HepG2 (cell line): ENCODE measurements around the gene SNAI1. TPM values are rescaled to one million over a fixed set of nuclear protein-coding genes. Genes with fewer than 3 reads are reported as not detected.

ENCODE experiments used
- CAMTA2 ChIP-seq: sonication (generic); formaldehyde crosslinking; IDR thresholded peaks from 2 replicates; pipeline ENCODE4 v1.4.0; 2020; ENCODE audit warnings: mild to moderate bottlenecking, missing genetic modification reagents, borderline replicate concordance
- CREM ChIP-seq, 2 experiments: sonication (generic) in 1 of 2; formaldehyde crosslinking in 1 of 2; IDR thresholded peaks; 2 replicates each; pipeline versions ENCODE4 v1.4.0 to v1.6.1; 2016 to 2020; ENCODE audit warnings: antibody characterized with exemption in 1 of 2, mild to moderate bottlenecking in 1 of 2, missing genetic modification reagents in 1 of 2
- FOXC1 ChIP-seq: sonication (generic); formaldehyde crosslinking; IDR thresholded peaks from 2 replicates; pipeline ENCODE4 v1.8.0; 2022; ENCODE audit warnings: mild to moderate bottlenecking, missing genetic modification reagents, borderline replicate concordance
- HES4 ChIP-seq: sonication (generic); formaldehyde crosslinking; IDR thresholded peaks from 2 replicates; pipeline ENCODE4 v1.9.0; 2021; ENCODE audit warnings: mild to moderate bottlenecking, missing genetic modification reagents, borderline replicate concordance
- MYC ChIP-seq: sonication (generic); formaldehyde crosslinking; IDR thresholded peaks from 2 replicates; pipeline ENCODE4 v1.9.0; 2021; ENCODE audit warnings: missing genetic modification reagents, borderline replicate concordance
- NAIF1 ChIP-seq: sonication (generic); formaldehyde crosslinking; IDR thresholded peaks from 2 replicates; pipeline ENCODE4 v1.5.0; 2020; ENCODE audit warnings: mild to moderate bottlenecking, missing genetic modification reagents, borderline replicate concordance
- NFE2L1 ChIP-seq: sonication (generic); formaldehyde crosslinking; IDR thresholded peaks from 2 replicates; pipeline ENCODE4 v1.4.0; 2020; ENCODE audit warnings: missing genetic modification reagents, mild to moderate bottlenecking, borderline replicate concordance
- NFKB2 ChIP-seq: sonication (generic); formaldehyde crosslinking; IDR thresholded peaks from 2 replicates; pipeline ENCODE4 v1.4.0; 2020; ENCODE audit warnings: missing genetic modification reagents, borderline replicate concordance
- SMARCC2 ChIP-seq: fragments of 450-650 bp; IDR thresholded peaks from 2 replicates; pipeline ENCODE4 v1.6.1; 2017; ENCODE audit warnings: antibody characterized with exemption, mild to moderate bottlenecking
- SNRNP70 ChIP-seq: fragments of 200-400 bp; formaldehyde crosslinking; IDR thresholded peaks from 2 replicates; pipeline ENCODE4 v1.6.1; 2017; ENCODE audit warnings: mild to moderate bottlenecking, low read depth, low read length, moderate library complexity
- U2AF2 ChIP-seq: fragments of 200-400 bp; formaldehyde crosslinking; IDR thresholded peaks from 2 replicates; pipeline ENCODE4 v1.6.1; 2017; ENCODE audit warnings: low read depth, mild to moderate bottlenecking, low read length
- ZFP36L1 ChIP-seq: sonication (generic); formaldehyde crosslinking; IDR thresholded peaks from 2 replicates; pipeline ENCODE4 v1.8.0; 2022; ENCODE audit warnings: mild to moderate bottlenecking, missing genetic modification reagents, moderate library complexity
- ZNF44 ChIP-seq: sonication (generic); formaldehyde crosslinking; IDR thresholded peaks from 2 replicates; pipeline ENCODE4 v1.5.1; 2020; ENCODE audit warnings: mild to moderate bottlenecking, missing genetic modification reagents
- polyA plus RNA-seq, 8 experiments: library from polyadenylated mRNA; depleted of rRNA in 3 of 8; stranded (reverse) in 7 of 8; unstranded in 1 of 8; fragments of >200 nt; fragmentation: Illumina TruSeq in 4 of 8; extraction: Trizol in 4 of 8; gene quantifications; 2 replicates each; pipeline versions ENCODE4 v1.2.1 to v1.2.3, GENCODE V29; 2011 to 2016; ENCODE audit warnings: low read depth in 4 of 8, missing spikeins in 1 of 8, mixed read lengths in 1 of 8; ENCODE audit not compliant: insufficient read depth in 1 of 8
- total RNA-seq, 5 experiments: library from RNA; depleted of rRNA; stranded (reverse); fragments of >200 nt; fragmentation: Illumina TruSeq; extraction: Trizol; gene quantifications; 2 replicates each; pipeline ENCODE4 v1.2.3, GENCODE V29; 2016; ENCODE audit warnings: low read depth in 1 of 5
- TF ChIP-seq, protein P1 (sequence below): sonication (generic); formaldehyde crosslinking; IDR thresholded peaks from 2 replicates; pipeline ENCODE4 v1.9.0; 2021; ENCODE audit warnings: missing genetic modification reagents, mild to moderate bottlenecking, borderline replicate concordance
- TF ChIP-seq, protein P2 (sequence below): sonication (generic); formaldehyde crosslinking; IDR thresholded peaks from 2 replicates; pipeline ENCODE4 v1.4.0; 2020; ENCODE audit warnings: missing genetic modification reagents, mild to moderate bottlenecking, borderline replicate concordance
- TF ChIP-seq, protein P3 (sequence below): sonication (generic); formaldehyde crosslinking; IDR thresholded peaks from 2 replicates; pipeline ENCODE4 v1.4.0; 2020; ENCODE audit warnings: mild to moderate bottlenecking, missing genetic modification reagents
- TF ChIP-seq, protein P4 (sequence below): sonication (generic); formaldehyde crosslinking; IDR thresholded peaks from 2 replicates; pipeline ENCODE4 v1.4.0; 2020; ENCODE audit warnings: missing genetic modification reagents
- TF ChIP-seq, protein P5 (sequence below): conservative IDR thresholded peaks from 2 replicates; pipeline ENCODE4 v1.6.1; 2018; ENCODE audit warnings: missing genetic modification reagents

The SNAI1 gene
- total and polyA plus RNA-seq, 2 of the 13 experiments (the other 11 are each of a cell fraction or from before 2014, with no cell fraction given) = 1.3 to 1.4 TPM

DNA sequence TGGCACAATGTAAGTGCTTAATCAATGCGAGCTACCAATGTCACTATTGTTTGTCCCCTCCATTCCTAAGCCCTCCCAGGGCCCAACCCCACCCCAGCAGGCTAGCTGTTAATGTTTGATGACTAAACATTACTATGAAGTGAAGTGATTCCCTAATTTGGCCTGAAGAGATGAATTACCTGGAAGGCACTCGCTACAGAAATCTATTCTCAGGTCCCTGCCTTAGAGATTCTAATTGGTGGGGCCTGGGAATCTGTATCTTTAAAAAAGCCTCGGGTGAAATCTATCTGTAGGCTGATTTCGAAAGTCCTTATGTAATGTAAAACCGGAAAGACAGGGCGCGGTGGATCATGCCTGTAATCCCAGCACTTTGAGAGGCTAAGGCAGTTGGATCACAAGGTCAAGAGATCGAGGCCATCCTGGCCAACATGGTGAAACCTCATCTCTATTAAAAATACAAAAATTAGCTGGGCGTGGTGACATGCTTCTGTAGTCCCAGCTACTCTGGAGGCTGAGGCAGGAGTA, 16.9 kb upstream of the SNAI1 start (continued):
- TF ChIP-seq NFKB2 (CRISPR knock-in tag) (no peak), FOXC1 (CRISPR knock-in tag) (no peak), CREM (IDR thresholded peaks at IDR 0.05) (no peak), CREM (CRISPR knock-in tag; IDR thresholded peaks at IDR 0.05) (no peak), HES4 (no peak), NAIF1 (CRISPR knock-in tag) (no peak), ZNF44 (CRISPR knock-in tag) (0 out of 2 replicates have a peak, but pooled peaks have one; percentile 28), U2AF2 (no peak), ZFP36L1 (CRISPR knock-in tag) (no peak), SNRNP70 (no peak), CAMTA2 (CRISPR knock-in tag) (no peak), MYC (no peak), NFE2L1 (CRISPR knock-in tag) (no peak), SMARCC2 (no peak)
- TF ChIP-seq, protein P1, sequence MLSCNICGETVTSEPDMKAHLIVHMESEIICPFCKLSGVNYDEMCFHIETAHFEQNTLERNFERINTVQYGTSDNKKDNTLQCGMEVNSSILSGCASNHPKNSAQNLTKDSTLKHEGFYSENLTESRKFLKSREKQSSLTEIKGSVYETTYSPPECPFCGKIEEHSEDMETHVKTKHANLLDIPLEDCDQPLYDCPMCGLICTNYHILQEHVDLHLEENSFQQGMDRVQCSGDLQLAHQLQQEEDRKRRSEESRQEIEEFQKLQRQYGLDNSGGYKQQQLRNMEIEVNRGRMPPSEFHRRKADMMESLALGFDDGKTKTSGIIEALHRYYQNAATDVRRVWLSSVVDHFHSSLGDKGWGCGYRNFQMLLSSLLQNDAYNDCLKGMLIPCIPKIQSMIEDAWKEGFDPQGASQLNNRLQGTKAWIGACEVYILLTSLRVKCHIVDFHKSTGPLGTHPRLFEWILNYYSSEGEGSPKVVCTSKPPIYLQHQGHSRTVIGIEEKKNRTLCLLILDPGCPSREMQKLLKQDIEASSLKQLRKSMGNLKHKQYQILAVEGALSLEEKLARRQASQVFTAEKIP (CRISPR knock-in tag) = no peak
- TF ChIP-seq, protein P2, sequence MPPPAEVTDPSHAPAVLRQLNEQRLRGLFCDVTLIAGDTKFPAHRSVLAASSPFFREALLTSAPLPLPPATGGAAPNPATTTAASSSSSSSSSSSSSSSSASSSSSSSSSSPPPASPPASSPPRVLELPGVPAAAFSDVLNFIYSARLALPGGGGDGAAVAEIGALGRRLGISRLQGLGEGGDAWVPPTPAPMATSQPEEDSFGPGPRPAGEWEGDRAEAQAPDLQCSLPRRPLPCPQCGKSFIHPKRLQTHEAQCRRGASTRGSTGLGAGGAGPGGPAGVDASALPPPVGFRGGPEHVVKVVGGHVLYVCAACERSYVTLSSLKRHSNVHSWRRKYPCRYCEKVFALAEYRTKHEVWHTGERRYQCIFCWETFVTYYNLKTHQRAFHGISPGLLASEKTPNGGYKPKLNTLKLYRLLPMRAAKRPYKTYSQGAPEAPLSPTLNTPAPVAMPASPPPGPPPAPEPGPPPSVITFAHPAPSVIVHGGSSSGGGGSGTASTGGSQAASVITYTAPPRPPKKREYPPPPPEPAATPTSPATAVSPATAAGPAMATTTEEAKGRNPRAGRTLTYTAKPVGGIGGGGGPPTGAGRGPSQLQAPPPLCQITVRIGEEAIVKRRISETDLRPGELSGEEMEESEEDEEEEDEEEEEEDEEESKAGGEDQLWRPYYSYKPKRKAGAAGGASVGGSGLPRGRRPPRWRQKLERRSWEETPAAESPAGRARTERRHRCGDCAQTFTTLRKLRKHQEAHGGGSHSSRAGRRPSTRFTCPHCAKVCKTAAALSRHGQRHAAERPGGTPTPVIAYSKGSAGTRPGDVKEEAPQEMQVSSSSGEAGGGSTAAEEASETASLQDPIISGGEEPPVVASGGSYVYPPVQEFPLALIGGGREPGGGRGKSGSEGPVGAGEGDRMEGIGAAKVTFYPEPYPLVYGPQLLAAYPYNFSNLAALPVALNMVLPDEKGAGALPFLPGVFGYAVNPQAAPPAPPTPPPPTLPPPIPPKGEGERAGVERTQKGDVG = no peak
- TF ChIP-seq, protein P3, sequence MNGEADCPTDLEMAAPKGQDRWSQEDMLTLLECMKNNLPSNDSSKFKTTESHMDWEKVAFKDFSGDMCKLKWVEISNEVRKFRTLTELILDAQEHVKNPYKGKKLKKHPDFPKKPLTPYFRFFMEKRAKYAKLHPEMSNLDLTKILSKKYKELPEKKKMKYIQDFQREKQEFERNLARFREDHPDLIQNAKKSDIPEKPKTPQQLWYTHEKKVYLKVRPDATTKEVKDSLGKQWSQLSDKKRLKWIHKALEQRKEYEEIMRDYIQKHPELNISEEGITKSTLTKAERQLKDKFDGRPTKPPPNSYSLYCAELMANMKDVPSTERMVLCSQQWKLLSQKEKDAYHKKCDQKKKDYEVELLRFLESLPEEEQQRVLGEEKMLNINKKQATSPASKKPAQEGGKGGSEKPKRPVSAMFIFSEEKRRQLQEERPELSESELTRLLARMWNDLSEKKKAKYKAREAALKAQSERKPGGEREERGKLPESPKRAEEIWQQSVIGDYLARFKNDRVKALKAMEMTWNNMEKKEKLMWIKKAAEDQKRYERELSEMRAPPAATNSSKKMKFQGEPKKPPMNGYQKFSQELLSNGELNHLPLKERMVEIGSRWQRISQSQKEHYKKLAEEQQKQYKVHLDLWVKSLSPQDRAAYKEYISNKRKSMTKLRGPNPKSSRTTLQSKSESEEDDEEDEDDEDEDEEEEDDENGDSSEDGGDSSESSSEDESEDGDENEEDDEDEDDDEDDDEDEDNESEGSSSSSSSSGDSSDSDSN (CRISPR knock-in tag) = no peak
- TF ChIP-seq, protein P4, sequence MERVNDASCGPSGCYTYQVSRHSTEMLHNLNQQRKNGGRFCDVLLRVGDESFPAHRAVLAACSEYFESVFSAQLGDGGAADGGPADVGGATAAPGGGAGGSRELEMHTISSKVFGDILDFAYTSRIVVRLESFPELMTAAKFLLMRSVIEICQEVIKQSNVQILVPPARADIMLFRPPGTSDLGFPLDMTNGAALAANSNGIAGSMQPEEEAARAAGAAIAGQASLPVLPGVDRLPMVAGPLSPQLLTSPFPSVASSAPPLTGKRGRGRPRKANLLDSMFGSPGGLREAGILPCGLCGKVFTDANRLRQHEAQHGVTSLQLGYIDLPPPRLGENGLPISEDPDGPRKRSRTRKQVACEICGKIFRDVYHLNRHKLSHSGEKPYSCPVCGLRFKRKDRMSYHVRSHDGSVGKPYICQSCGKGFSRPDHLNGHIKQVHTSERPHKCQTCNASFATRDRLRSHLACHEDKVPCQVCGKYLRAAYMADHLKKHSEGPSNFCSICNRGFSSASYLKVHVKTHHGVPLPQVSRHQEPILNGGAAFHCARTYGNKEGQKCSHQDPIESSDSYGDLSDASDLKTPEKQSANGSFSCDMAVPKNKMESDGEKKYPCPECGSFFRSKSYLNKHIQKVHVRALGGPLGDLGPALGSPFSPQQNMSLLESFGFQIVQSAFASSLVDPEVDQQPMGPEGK (CRISPR knock-in tag) = no peak
- TF ChIP-seq, protein P5, sequence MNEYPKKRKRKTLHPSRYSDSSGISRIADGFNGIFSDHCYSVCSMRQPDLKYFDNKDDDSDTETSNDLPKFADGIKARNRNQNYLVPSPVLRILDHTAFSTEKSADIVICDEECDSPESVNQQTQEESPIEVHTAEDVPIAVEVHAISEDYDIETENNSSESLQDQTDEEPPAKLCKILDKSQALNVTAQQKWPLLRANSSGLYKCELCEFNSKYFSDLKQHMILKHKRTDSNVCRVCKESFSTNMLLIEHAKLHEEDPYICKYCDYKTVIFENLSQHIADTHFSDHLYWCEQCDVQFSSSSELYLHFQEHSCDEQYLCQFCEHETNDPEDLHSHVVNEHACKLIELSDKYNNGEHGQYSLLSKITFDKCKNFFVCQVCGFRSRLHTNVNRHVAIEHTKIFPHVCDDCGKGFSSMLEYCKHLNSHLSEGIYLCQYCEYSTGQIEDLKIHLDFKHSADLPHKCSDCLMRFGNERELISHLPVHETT = no peak
